Duodenal mucosa (tissue), 2 donors: ENCODE results near the gene CNTNAP2.
"Not testable (repeated sequence)": the region's sequence is repeated elsewhere in the genome, so short reads cannot be mapped to it uniquely, and the experiment has no call there.

Experiments
- H3K27ac ChIP-seq: one replicate; pipeline ENCODE4 v1.7.0; 2013; ENCODE audit warnings: low read depth, low read length
- H3K27me3 ChIP-seq, 2 donors: one replicate each; pipeline ENCODE4 v1.7.0; 2013; ENCODE audit warnings: low read length in 2 of 2, control low read depth in 1 of 2; ENCODE audit not compliant: insufficient read depth in 2 of 2, control insufficient read depth in 1 of 2
- H3K36me3 ChIP-seq, 2 donors: one replicate each; pipeline ENCODE4 v1.7.0; 2013; ENCODE audit warnings: low read length in 2 of 2, control low read depth in 1 of 2; ENCODE audit not compliant: insufficient read depth in 2 of 2, control insufficient read depth in 1 of 2
- H3K4me1 ChIP-seq, 2 donors: one replicate each; pipeline ENCODE4 v1.7.0; 2013; ENCODE audit warnings: low read length in 2 of 2, control low read depth in 1 of 2; ENCODE audit not compliant: insufficient read depth in 2 of 2, control insufficient read depth in 1 of 2
- H3K4me3 ChIP-seq, 2 donors: one replicate each; pipeline ENCODE4 v1.7.0; 2013; ENCODE audit warnings: low read length in 2 of 2, low read depth in 1 of 2
- H3K9ac ChIP-seq, 2 donors: one replicate each; pipeline ENCODE4 v1.7.0; 2013; ENCODE audit warnings: low read length in 2 of 2, low read depth in 1 of 2
- H3K9me3 ChIP-seq, 2 donors: one replicate each; pipeline ENCODE4 v1.7.0; 2013; ENCODE audit warnings: low read length in 2 of 2, control low read depth in 1 of 2; ENCODE audit not compliant: control insufficient read depth in 1 of 2

Gene CNTNAP2

DNA sequence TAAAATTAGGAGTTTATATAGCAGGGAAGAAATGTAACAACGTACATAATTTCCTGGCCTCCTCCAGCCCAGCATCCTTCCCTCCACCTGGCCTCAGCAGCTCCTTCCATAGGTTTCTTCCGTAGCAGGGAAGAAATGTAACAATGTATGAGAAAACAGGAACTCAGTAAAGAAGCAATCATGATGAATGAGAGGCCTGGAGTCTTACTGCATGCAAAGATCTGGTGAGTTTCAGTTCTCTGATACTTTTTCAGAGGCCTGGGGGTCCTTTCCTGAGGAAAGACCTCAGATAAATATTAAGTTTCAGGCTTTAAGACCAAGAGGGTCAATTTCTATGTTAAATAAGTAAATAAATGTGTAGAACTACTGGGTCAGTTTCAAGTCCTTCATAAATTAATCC is 2318.3 kb downstream of the CNTNAP2 start:
- Histone ChIP-seq H3K4me1 (peaks cover 10% of the 10 kb centered on the region in 2 donors), H3K27ac (no peak overlapping the region), H3K4me3 (no peak overlapping the region), H3K9ac (no peak overlapping the region), H3K27me3 (no peaks in the 10 kb centered on the region), H3K36me3 (no peaks in the 10 kb centered on the region), H3K9me3 (no peaks in the 10 kb centered on the region)

DNA sequence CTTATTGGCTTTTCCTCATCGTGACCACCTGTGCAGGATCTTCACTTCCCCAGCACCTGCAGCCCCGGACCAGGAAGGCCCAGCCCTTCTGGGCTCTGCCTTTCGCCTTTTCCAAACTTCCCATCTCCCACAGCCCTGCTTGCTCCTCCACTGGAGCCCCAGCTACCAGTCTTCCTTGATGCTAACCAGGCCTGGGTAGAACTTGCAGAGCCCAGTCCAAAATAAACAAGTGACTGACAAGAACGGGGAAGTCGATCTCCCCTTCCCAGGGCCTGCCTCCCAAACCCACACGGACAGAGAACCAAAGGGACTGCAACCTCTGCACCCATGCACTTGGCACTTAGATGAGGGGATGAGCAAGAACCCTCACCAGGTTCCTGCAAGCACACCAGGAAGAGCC is 2319.1 kb downstream of the CNTNAP2 start:
- Histone ChIP-seq H3K4me3 (no peak overlapping the region), H3K27me3 (no peaks in the 10 kb centered on the region), H3K4me1 (peaks cover 13 to 16% of the 10 kb centered on the region in 2 donors), H3K9me3 (no peaks in the 10 kb centered on the region), H3K36me3 (no peaks in the 10 kb centered on the region), H3K27ac (no peak overlapping the region), H3K9ac (no peak overlapping the region)

DNA sequence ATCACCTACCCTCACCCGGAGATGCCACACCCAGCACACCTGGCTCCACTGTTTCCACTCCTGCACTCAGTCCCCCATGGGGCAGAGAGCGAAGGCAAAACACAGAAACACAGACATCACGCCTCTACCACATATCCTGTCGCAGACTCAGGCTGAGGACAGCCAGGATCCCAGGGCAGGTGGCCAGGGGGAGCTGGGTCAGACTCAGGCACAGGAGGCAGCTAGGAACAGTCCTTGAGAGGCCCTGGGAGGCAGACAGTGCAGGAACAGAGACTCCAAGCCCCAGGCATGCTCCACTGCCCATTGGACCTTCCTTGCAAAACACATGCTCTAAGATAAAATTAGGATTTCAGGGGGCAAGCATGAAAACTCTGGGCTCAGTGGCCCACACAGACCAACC is 2319.5 kb downstream of the CNTNAP2 start:
- H3K9me3 ChIP-seq, result no peaks in the 10 kb centered on the region
- H3K27me3 ChIP-seq, result no peaks in the 10 kb centered on the region
- H3K9ac ChIP-seq, result no peak overlapping the region
- H3K4me1 ChIP-seq, result peaks cover 13 to 16% of the 10 kb centered on the region in 2 donors
- no peak overlapping the region for H3K4me3 ChIP-seq
- H3K27ac ChIP-seq, result no peak overlapping the region
- no peaks in the 10 kb centered on the region for H3K36me3 ChIP-seq

GRCh38 chr7:148436571-148436970 is 2320.0 kb downstream of the CNTNAP2 start:
- Histone ChIP-seq H3K4me3 (no peak overlapping the region), H3K9me3 (no peaks in the 10 kb centered on the region), H3K36me3 (no peaks in the 10 kb centered on the region), H3K27ac (no peak overlapping the region), H3K9ac (no peak overlapping the region), H3K27me3 (no peaks in the 10 kb centered on the region), H3K4me1 (peaks cover 13 to 16% of the 10 kb centered on the region in 2 donors)

- Histone ChIP-seq H3K27ac (no peak overlapping the region), H3K36me3 (no peaks in the 10 kb centered on the region), H3K4me1 (peaks cover 13 to 16% of the 10 kb centered on the region in 2 donors), H3K9ac (no peak overlapping the region), H3K9me3 (no peaks in the 10 kb centered on the region), H3K27me3 (no peaks in the 10 kb centered on the region), H3K4me3 (no peak overlapping the region)
Observed at GRCh38 chr7:148437043-148437442, 2320.4 kb downstream of the CNTNAP2 start.

DNA sequence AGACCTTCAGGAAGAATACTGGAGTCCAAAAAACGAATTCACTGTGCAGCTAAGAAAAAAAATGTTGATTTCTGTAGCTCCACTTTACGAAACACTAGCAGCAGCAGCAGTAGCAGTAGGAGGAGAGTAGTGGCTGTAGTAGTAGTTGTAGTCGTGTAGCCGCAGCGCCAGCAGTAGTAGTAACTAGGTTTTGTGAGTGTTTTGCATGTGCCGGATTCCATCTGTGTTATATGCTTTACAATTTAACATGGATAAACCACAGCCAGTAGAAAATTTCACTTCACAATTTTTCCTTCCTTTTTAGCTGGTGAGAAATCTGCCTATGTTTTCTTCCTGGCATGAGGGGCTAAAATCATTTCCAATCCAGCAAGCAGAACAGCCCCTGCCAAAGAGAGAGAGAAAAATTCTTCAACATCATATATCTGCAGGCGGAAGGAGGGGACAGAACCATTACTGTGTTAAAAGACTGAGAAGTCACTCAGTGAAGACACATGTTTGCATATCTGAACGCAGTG is 2325.6 kb downstream of the CNTNAP2 start:
- Histone ChIP-seq H3K4me1 (peaks cover 18 to 29% of the 10 kb centered on the region in 2 donors), H3K9me3 (no peaks in the 10 kb centered on the region), H3K4me3 (no peak overlapping the region), H3K36me3 (no peaks in the 10 kb centered on the region), H3K9ac (no peak overlapping the region), H3K27ac (no peak overlapping the region), H3K27me3 (no peaks in the 10 kb centered on the region)

DNA sequence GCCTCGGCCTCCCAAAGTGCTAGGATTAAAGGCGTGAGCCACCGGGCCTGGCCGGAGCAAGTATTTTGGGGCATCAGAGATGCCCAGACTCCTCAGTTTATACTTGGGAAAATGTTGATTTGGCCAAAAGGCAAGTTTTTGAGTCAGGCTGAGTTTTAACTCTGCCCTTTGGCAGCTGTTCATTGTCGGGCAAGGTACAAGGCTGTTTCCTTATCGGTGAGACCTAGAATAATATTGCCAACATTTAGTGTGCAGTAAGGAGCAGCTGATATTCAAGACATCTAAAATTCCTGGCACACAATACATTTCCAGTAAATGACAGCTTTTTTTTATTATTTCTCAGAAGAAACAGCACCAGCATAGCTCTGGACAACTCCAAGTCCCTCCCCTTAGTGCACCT is 2326.3 kb downstream of the CNTNAP2 start:
- Histone ChIP-seq H3K27ac (no peak overlapping the region), H3K4me1 (peaks cover 22 to 33% of the 10 kb centered on the region in 2 donors), H3K4me3 (no peak overlapping the region), H3K9ac (no peak overlapping the region), H3K9me3 (no peaks in the 10 kb centered on the region), H3K36me3 (no peaks in the 10 kb centered on the region), H3K27me3 (no peaks in the 10 kb centered on the region)

DNA sequence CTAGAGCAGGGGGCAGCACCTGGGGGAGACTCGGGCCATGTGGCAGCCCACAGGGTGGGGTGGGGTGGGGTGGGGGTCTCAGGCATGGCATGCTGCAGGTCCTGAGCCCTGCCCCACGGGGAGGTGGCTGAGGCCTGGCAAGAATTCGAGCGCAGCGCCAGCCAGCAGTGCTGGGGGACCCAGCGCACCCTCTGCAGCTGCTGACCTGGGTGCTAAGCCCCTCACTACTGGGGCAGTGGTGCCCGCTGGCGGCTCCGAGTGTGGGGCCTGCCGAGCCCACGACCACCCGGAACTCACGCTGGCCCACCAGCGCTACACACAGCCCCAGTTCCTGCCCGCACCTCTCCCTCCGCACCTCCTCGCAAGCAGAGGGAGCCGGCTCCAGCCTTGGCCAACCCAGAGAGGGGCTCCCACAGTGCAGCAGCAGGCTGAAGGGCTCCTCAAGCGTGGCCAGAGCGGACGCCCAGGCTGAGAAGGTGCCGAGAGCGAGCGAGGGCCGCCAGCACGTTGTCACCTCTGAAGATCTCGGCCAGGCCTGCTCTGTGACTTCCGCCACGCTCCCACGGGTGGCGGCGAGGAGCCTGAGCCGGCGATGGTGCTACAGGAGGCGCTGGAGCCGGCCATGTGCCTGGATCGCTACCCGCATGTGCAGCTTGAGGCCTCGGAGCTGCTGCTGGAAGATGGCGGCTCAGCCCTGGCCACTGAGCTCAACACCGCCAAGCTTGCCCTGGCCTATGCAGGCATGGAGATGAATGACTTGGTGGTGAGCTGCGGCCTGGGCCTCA is 2328.9 kb downstream of the CNTNAP2 start:
- no peaks in the 10 kb centered on the region for H3K27me3 ChIP-seq
- H3K36me3 ChIP-seq, result no peaks in the 10 kb centered on the region
- H3K4me3 ChIP-seq, result no peak overlapping the region
- H3K9ac ChIP-seq, result no peak overlapping the region
- H3K4me1 ChIP-seq, result peaks cover 23 to 32% of the 10 kb centered on the region in 2 donors
- H3K27ac ChIP-seq, result no peak overlapping the region
- no peaks in the 10 kb centered on the region for H3K9me3 ChIP-seq

- H3K9me3 ChIP-seq, result no peaks in the 10 kb centered on the region
- peaks cover 22 to 30% of the 10 kb centered on the region in 2 donors for H3K4me1 ChIP-seq
- H3K9ac ChIP-seq, result no peak overlapping the region
- no peak overlapping the region for H3K27ac ChIP-seq
- no peaks in the 10 kb centered on the region for H3K27me3 ChIP-seq
- H3K36me3 ChIP-seq, result no peaks in the 10 kb centered on the region
- H3K4me3 ChIP-seq, result no peak overlapping the region
Observed at GRCh38 chr7:148447221-148447849, 2330.7 kb downstream of the CNTNAP2 start.

- H3K9me3 ChIP-seq, result not testable (repeated sequence)
Observed at GRCh38 chr7:148451526-148451925, 2334.9 kb downstream of the CNTNAP2 start.

More at GRCh38 chr7:148451526-148451925, 2334.9 kb downstream of the CNTNAP2 start:
- not testable (repeated sequence) for H3K4me3 ChIP-seq, H3K27me3 ChIP-seq, H3K9ac ChIP-seq, H3K36me3 ChIP-seq, H3K27ac ChIP-seq
- peaks cover 13 to 16% of the 10 kb centered on the region in 2 donors for H3K4me1 ChIP-seq
